H9 (cell line): Measurements from ENCODE around the gene SYK. TPM values are rescaled to one million over a fixed set of nuclear protein-coding genes. Genes with fewer than 3 reads are reported as not detected.

Experiments used
- DNase-seq: peaks from one replicate; pipeline ENCODE4 v3.0.0-alpha.2; 2017
- H2AFZ ChIP-seq: one replicate; pipeline ENCODE4 v1.6.1; 2013; ENCODE audit warnings: mild to moderate bottlenecking, low read length, control low read depth, moderate library complexity
- H2AK5ac ChIP-seq: 2 replicates; pipeline ENCODE4 v1.6.1; 2013; ENCODE audit warnings: low read length, control low read depth, mixed read lengths; ENCODE audit not compliant: insufficient read length
- H2BK120ac ChIP-seq: one replicate; pipeline ENCODE4 v1.6.1; 2013; ENCODE audit warnings: low read depth, mild to moderate bottlenecking, low read length, control low read depth, inconsistent platforms; ENCODE audit not compliant: poor library complexity, severe bottlenecking
- H2BK12ac ChIP-seq: 2 replicates; pipeline ENCODE4 v1.6.1; 2013; ENCODE audit warnings: low read length, control low read depth, mixed read lengths, low read depth; ENCODE audit not compliant: insufficient read length
- H2BK15ac ChIP-seq: 2 replicates; pipeline ENCODE4 v1.6.1; 2013; ENCODE audit warnings: low read depth, low read length, control low read depth
- H2BK20ac ChIP-seq: one replicate; pipeline ENCODE4 v1.6.1; 2013; ENCODE audit warnings: low read depth, mild to moderate bottlenecking, low read length, control low read depth, inconsistent platforms; ENCODE audit not compliant: poor library complexity, severe bottlenecking
- H2BK5ac ChIP-seq: 2 replicates; pipeline ENCODE4 v1.6.1; 2013; ENCODE audit warnings: low read length, control low read depth, mixed read lengths; ENCODE audit not compliant: insufficient read length
- H3K14ac ChIP-seq: 2 replicates; pipeline ENCODE4 v1.6.1; 2013; ENCODE audit warnings: low read length, control low read depth; ENCODE audit not compliant: insufficient read depth
- H3K18ac ChIP-seq: 2 replicates; pipeline ENCODE4 v1.6.1; 2013; ENCODE audit warnings: low read depth, mild to moderate bottlenecking, mixed read lengths, low read length, control low read depth; ENCODE audit not compliant: insufficient read length
- H3K23ac ChIP-seq: 2 replicates; pipeline ENCODE4 v1.6.1; 2013; ENCODE audit warnings: low read length, control low read depth, mixed read lengths, low read depth; ENCODE audit not compliant: insufficient read length
- H3K23me2 ChIP-seq: 2 replicates; pipeline ENCODE4 v1.6.1; 2013; ENCODE audit warnings: low read depth, mild to moderate bottlenecking, mixed read lengths, low read length, control low read depth; ENCODE audit not compliant: insufficient read length, poor library complexity, severe bottlenecking
- H3K27ac ChIP-seq: 2 replicates; pipeline ENCODE4 v1.5.1; 2013; ENCODE audit warnings: low read length, control low read depth, mixed read lengths, low read depth; ENCODE audit not compliant: insufficient read length
- H3K27me3 ChIP-seq: 2 replicates; pipeline ENCODE4 v1.6.1; 2013; ENCODE audit warnings: low read length, control low read depth, inconsistent platforms; ENCODE audit not compliant: insufficient read depth
- H3K4ac ChIP-seq: 2 replicates; pipeline ENCODE4 v1.6.1; 2013; ENCODE audit warnings: low read depth, mild to moderate bottlenecking, control low read depth, inconsistent platforms, low read length, moderate library complexity
- H3K4me1 ChIP-seq: 2 replicates; pipeline ENCODE4 v1.6.1; 2013; ENCODE audit warnings: low read length, control low read depth, inconsistent platforms; ENCODE audit not compliant: insufficient read depth
- H3K4me2 ChIP-seq: 2 replicates; pipeline ENCODE4 v1.6.1; 2013; ENCODE audit warnings: low read length, control low read depth, mixed read lengths; ENCODE audit not compliant: insufficient read length, insufficient read depth
- H3K56ac ChIP-seq: 2 replicates; pipeline ENCODE4 v1.6.1; 2013; ENCODE audit warnings: low read depth, mild to moderate bottlenecking, mixed read lengths, low read length, control low read depth; ENCODE audit not compliant: insufficient read length
- H3K79me1 ChIP-seq: 2 replicates; pipeline ENCODE4 v1.6.1; 2013; ENCODE audit warnings: low read depth, mild to moderate bottlenecking, moderate library complexity, low read length, control low read depth, inconsistent platforms; ENCODE audit not compliant: insufficient read depth, poor library complexity, severe bottlenecking
- H3K79me2 ChIP-seq: 2 replicates; pipeline ENCODE4 v1.6.1; 2013; ENCODE audit warnings: low read length, control low read depth, inconsistent platforms; ENCODE audit not compliant: insufficient read depth
- H3K9ac ChIP-seq: 2 replicates; pipeline ENCODE4 v1.6.1; 2013; ENCODE audit warnings: low read length, control low read depth, mixed read lengths; ENCODE audit not compliant: insufficient read length; ENCODE audit errors: extremely low read depth
- H3K9me3 ChIP-seq: one replicate; pipeline ENCODE4 v1.6.1; 2013; ENCODE audit warnings: low read depth, low read length, inconsistent platforms; ENCODE audit not compliant: control insufficient read depth
- H3T11ph ChIP-seq: one replicate; pipeline ENCODE4 v1.6.1; 2013; ENCODE audit warnings: mild to moderate bottlenecking, low read length, control low read depth, inconsistent platforms
- H4K20me1 ChIP-seq: one replicate; pipeline ENCODE4 v1.6.1; 2013; ENCODE audit not compliant: control insufficient read depth, insufficient read length, insufficient read depth
- H4K5ac ChIP-seq: 2 replicates; pipeline ENCODE4 v1.6.1; 2013; ENCODE audit warnings: low read depth, mild to moderate bottlenecking, mixed read lengths, low read length, control low read depth; ENCODE audit not compliant: insufficient read length
- H4K8ac ChIP-seq: replicated peaks from 2 replicates; pipeline ENCODE4 v1.6.1; 2013; ENCODE audit warnings: low read length, control low read depth, mixed read lengths, low read depth; ENCODE audit not compliant: insufficient read length
- H4K91ac ChIP-seq: 2 replicates; pipeline ENCODE4 v1.6.1; 2013; ENCODE audit warnings: low read depth, mild to moderate bottlenecking, moderate library complexity, mixed read lengths, low read length, control low read depth; ENCODE audit not compliant: insufficient read length
- H3K27ac Mint-ChIP-seq, 3 experiments: 2 replicates in 2 of 3; 3 replicates in 1 of 3; pipeline ENCODE4 v1.8.0; 2020 to 2021; ENCODE audit warnings: mixed read lengths in 3 of 3, mild to moderate bottlenecking in 1 of 3, moderate library complexity in 1 of 3
- H3K27me3 Mint-ChIP-seq: 2 replicates; pipeline ENCODE4 v1.8.0; 2021; ENCODE audit warnings: low read depth, mild to moderate bottlenecking, moderate library complexity, mixed read lengths
- H3K36me3 Mint-ChIP-seq, 3 experiments: 2 replicates in 2 of 3; 3 replicates in 1 of 3; pipeline ENCODE4 v1.8.0; 2020 to 2021; ENCODE audit warnings: low read depth in 3 of 3, mixed read lengths in 3 of 3; ENCODE audit not compliant: insufficient read depth in 1 of 3
- H3K4me1 Mint-ChIP-seq, 2 experiments: 2 replicates each; pipeline ENCODE4 v1.8.0; 2020; ENCODE audit warnings: mixed read lengths in 2 of 2
- H3K4me3 Mint-ChIP-seq, 2 experiments: 2 replicates in 1 of 2; 3 replicates in 1 of 2; pipeline ENCODE4 v1.8.0; 2020 to 2021; ENCODE audit warnings: mild to moderate bottlenecking in 2 of 2, mixed read lengths in 2 of 2, moderate library complexity in 1 of 2
- H3K9me3 Mint-ChIP-seq, 2 experiments: 2 replicates in 1 of 2; 3 replicates in 1 of 2; pipeline ENCODE4 v1.8.0; 2020; ENCODE audit warnings: mild to moderate bottlenecking in 2 of 2, mixed read lengths in 2 of 2, moderate library complexity in 1 of 2
- WGBS: extraction: QIAGEN DNeasy Blood & Tissue Kit; methylation state at CpG from one replicate; pipeline ENCODE4 v1.1.7; 2013; ENCODE audit warnings: missing lambda C conversion rate, low lambda C conversion rate, mixed read lengths; ENCODE audit not compliant: insufficient read length; ENCODE audit errors: extremely low coverage; 5-methylcytosine and 5-hydroxymethylcytosine counted together
- total RNA-seq: library from RNA; stranded (reverse); gene quantifications from 2 replicates; pipeline ENCODE4 v1.2.1, GENCODE V29; 2021
- TF ChIP-seq, protein P1 (sequence below): fragments of 200-600 bp; sonication (generic); conservative IDR thresholded peaks from 3 replicates; pipeline ENCODE4 v1.8.0; 2021; ENCODE audit warnings: antibody characterized with exemption, mild to moderate bottlenecking

SYK gene
- total RNA-seq, 1 experiment from 2014 or later, result 7.9 TPM

DNA sequence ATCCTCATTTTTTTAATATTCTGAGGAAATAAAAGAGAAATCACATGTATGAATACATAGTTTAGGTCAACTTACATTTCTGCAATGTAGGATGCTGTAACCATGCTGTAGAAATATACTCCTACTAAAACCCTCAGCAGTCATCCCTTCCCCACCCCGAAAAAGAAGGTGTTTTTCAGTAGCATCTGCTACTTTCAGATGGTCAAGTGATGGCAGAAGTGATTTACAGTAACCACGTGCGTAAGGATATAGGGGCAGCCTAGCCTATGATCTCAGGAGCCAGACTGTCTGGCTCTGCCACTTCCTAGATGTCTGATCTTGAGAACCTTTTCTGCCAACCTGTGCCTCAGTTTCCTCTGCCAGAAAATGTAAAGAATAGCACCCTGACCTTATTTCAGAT lies 26.0 kb upstream of the SYK start:
- H2AK5ac ChIP-seq, result no peak overlapping the region
- H4K5ac ChIP-seq, result no peak overlapping the region
- H3K27ac ChIP-seq, result no peak overlapping the region
- H3K4me1 Mint-ChIP-seq, result peaks cover 20 to 24% of the 10 kb centered on the region in 2 experiments
- no peak overlapping the region for H3K56ac ChIP-seq
- no peak overlapping the region for H2BK5ac ChIP-seq
- no peak overlapping the region for H3K14ac ChIP-seq
- H3K4me3 Mint-ChIP-seq, result no peak overlapping the region
- TF ChIP-seq, protein P1, sequence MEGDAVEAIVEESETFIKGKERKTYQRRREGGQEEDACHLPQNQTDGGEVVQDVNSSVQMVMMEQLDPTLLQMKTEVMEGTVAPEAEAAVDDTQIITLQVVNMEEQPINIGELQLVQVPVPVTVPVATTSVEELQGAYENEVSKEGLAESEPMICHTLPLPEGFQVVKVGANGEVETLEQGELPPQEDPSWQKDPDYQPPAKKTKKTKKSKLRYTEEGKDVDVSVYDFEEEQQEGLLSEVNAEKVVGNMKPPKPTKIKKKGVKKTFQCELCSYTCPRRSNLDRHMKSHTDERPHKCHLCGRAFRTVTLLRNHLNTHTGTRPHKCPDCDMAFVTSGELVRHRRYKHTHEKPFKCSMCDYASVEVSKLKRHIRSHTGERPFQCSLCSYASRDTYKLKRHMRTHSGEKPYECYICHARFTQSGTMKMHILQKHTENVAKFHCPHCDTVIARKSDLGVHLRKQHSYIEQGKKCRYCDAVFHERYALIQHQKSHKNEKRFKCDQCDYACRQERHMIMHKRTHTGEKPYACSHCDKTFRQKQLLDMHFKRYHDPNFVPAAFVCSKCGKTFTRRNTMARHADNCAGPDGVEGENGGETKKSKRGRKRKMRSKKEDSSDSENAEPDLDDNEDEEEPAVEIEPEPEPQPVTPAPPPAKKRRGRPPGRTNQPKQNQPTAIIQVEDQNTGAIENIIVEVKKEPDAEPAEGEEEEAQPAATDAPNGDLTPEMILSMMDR, result no peak
- no peak overlapping the region for H3K4ac ChIP-seq
- WGBS, result no CpG with 5 or more reads among the region's 3 CpGs
- H3K79me1 ChIP-seq, result no peaks in the 10 kb centered on the region
- no peak overlapping the region for H2BK12ac ChIP-seq
- no peak overlapping the region for H4K91ac ChIP-seq
- no peak overlapping the region for H2BK15ac ChIP-seq
- H3K36me3 Mint-ChIP-seq, result peaks cover 0 to 2% (median 0%) of the 10 kb centered on the region in 3 experiments; a peak in 1 of 7 replicates
- no peak for DNase-seq
- H3K4me1 ChIP-seq, result peaks cover 8% of the 10 kb centered on the region; the same call in 1 of the 2 replicates
- H3K9me3 ChIP-seq, result no peaks in the 10 kb centered on the region
- no peak overlapping the region for H3K27ac Mint-ChIP-seq
- no peak overlapping the region for H3K4me2 ChIP-seq
- H2BK20ac ChIP-seq, result no peak overlapping the region
- H3K9ac ChIP-seq, result no peak overlapping the region
- no peaks in the 10 kb centered on the region for H3K79me2 ChIP-seq
- no peak overlapping the region for H3K18ac ChIP-seq
- H3T11ph ChIP-seq, result no peak overlapping the region
- no peaks in the 10 kb centered on the region for H3K27me3 ChIP-seq
- H4K20me1 ChIP-seq, result no peaks in the 10 kb centered on the region
- no peaks in the 10 kb centered on the region for H3K27me3 Mint-ChIP-seq
- no peaks in the 10 kb centered on the region for H3K23me2 ChIP-seq
- no peak overlapping the region for H2AFZ ChIP-seq
- no peaks in the 10 kb centered on the region; a peak in 2 of 5 replicates for H3K9me3 Mint-ChIP-seq
- H3K23ac ChIP-seq, result no peak overlapping the region
- no peak overlapping the region for H2BK120ac ChIP-seq
- H4K8ac ChIP-seq, result no peak overlapping the region
